ENCODE measurements around the gene RNF223.

- TF ChIP-seq CTCF (IDR thresholded peaks at IDR 0.05), result no peak
- no peak for TF ChIP-seq POLR2AphosphoS5 (IDR thresholded peaks at IDR 0.05)
- TF ChIP-seq POLR2A (IDR thresholded peaks at IDR 0.05), result no peak
Observed at GRCh38 chr1:1084372-1085170, 10.5 kb upstream of the RNF223 start.
